PC-3 (cell line): ENCODE data around the gene ST6GALNAC4. TPM values are rescaled to one million over a fixed set of nuclear protein-coding genes. Genes with fewer than 3 reads are reported as not detected.
A peak's percentile ranks its signal among the peaks of the same experiment; 100 is the strongest.

Experiments used
- ATAC-seq: fragments of 200-7000 bp; cut with Tn5 transposase; 2 replicates; pipeline ENCODE4 v1.9.1; 2020; ENCODE audit warnings: mild to moderate bottlenecking, moderate library complexity
- BruUV-seq: library from RNA; stranded (reverse); fragments of 400-500 nt; replicated peaks from 2 replicates; lab custom pipeline; 2021; lab: Mats Ljungman, UMichigan
- CTCF ChIA-PET: fragments of 300-600 bp; sonication (Branson Sonifier 250); formaldehyde crosslinking; loops from one replicate; lab custom pipeline; 2022; ENCODE audit warnings: antibody characterized with exemption; lab: Charles Lee
- POLR2A ChIA-PET: fragments of 300-600 bp; sonication (Branson Sonifier 250); formaldehyde crosslinking; loops from one replicate; lab custom pipeline; 2022; ENCODE audit warnings: antibody characterized with exemption; ENCODE audit not compliant: unreplicated experiment; lab: Charles Lee
- DNase-seq: peaks from one replicate; pipeline ENCODE4 v3.0.0-alpha.2; 2015
- H2AFZ ChIP-seq: fragments of 300-600 bp; sonication (generic); 2 replicates; pipeline ENCODE4 v1.6.0; 2016; ENCODE audit warnings: antibody characterized with exemption, low read length
- H3F3A ChIP-seq: fragments of 300-600 bp; sonication (generic); one replicate; pipeline ENCODE4 v1.6.0; 2017; ENCODE audit warnings: antibody characterized with exemption, low read length, control low read depth, mild to moderate bottlenecking; ENCODE audit not compliant: unreplicated experiment
- H3K27ac ChIP-seq: fragments of 300-600 bp; sonication (generic); 2 replicates; pipeline ENCODE4 v1.5.1; 2016; ENCODE audit warnings: mild to moderate bottlenecking, low read length
- H3K27me3 ChIP-seq: fragments of 300-600 bp; sonication (generic); 2 replicates; pipeline ENCODE4 v1.6.1; 2016; ENCODE audit warnings: low read length, mixed read lengths
- H3K36me3 ChIP-seq: fragments of 300-600 bp; sonication (generic); 2 replicates; pipeline ENCODE4 v1.6.1; 2016; ENCODE audit warnings: low read depth, mixed run types, low read length, mixed read lengths
- H3K4me1 ChIP-seq: fragments of 300-600 bp; sonication (generic); 2 replicates; pipeline ENCODE4 v1.5.1; 2016; ENCODE audit warnings: low read length; ENCODE audit not compliant: insufficient read depth
- H3K4me2 ChIP-seq: fragments of 300-600 bp; sonication (generic); 2 replicates; pipeline ENCODE4 v1.6.0; 2016; ENCODE audit warnings: low read length
- H3K4me3 ChIP-seq: fragments of 300-600 bp; sonication (generic); 2 replicates; pipeline ENCODE4 v1.5.1; 2016; ENCODE audit warnings: mild to moderate bottlenecking, low read length, mixed read lengths
- H3K79me2 ChIP-seq: fragments of 300-600 bp; sonication (generic); 2 replicates; pipeline ENCODE4 v1.6.1; 2017; ENCODE audit warnings: low read length, mixed read lengths
- H3K9ac ChIP-seq: fragments of 300-600 bp; sonication (generic); 2 replicates; pipeline ENCODE4 v1.6.0; 2016; ENCODE audit warnings: mild to moderate bottlenecking, low read length
- H3K9me2 ChIP-seq: fragments of 300-600 bp; sonication (generic); replicated peaks from 2 replicates; pipeline ENCODE4 v1.6.1; 2016; ENCODE audit warnings: mixed run types, low read length, mixed read lengths
- H3K9me3 ChIP-seq: fragments of 300-600 bp; sonication (generic); 2 replicates; pipeline ENCODE4 v1.6.1; 2016; ENCODE audit warnings: low read length, mixed read lengths
- H4K20me1 ChIP-seq: fragments of 300-600 bp; sonication (generic); 2 replicates; pipeline ENCODE4 v1.6.1; 2016; ENCODE audit warnings: low read length, mixed read lengths
- EZH2 ChIP-seq: fragments of 300-600 bp; sonication (generic); IDR thresholded peaks from one replicate; pipeline ENCODE4 v1.6.1; 2017; ENCODE audit warnings: antibody characterized with exemption, mild to moderate bottlenecking, low read length; ENCODE audit not compliant: unreplicated experiment
- EZH2phosphoT487 ChIP-seq: fragments of 300-600 bp; sonication (generic); IDR thresholded peaks from 2 replicates; pipeline ENCODE4 v1.6.1; 2018; ENCODE audit warnings: mild to moderate bottlenecking, antibody characterized with exemption, low read length, borderline replicate concordance
- intact Hi-C: fragments of 100-400 bp; cut with micrococcal nuclease; formaldehyde crosslinking; loops from 2 replicates; pipeline ENCODE4 v1.9.0; 2023
- total RNA-seq: library from RNA; depleted of rRNA; stranded (reverse); fragments of >200 nt; gene quantifications from 2 replicates; pipeline ENCODE4 v1.2.3, GENCODE V29; 2014
- TF ChIP-seq, protein P1 (sequence below): fragments of 300-600 bp; sonication (generic); conservative IDR thresholded peaks from 2 replicates; pipeline ENCODE4 v1.5.1; 2017; ENCODE audit warnings: antibody characterized with exemption, low read depth, mild to moderate bottlenecking, low read length

Gene ST6GALNAC4
- total RNA-seq, 1 experiment from 2014 or later, result 26.9 TPM

DNA sequence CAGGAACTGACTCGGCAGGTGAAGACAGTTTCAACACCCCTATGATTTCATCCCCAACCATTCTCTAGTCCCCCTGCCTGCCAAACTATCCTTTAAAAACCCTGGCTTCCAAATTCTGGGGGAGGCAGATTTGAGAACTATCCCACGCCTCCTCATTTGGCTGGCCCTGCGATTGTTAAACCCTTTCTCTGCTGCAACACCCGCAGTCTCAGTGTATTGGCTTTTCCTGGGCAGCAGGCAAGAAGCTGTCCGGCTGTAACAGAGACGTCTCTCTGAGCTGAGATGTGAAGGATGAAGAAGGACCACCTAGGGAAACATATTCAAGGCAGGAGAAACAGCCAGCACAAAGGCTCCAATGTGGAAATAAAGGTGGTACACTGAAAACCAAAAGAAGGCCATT, 24.0 kb downstream of the ST6GALNAC4 start:
- intact Hi-C loops, result no loop called here
- Histone ChIP-seq H3K79me2 (no peaks in the 10 kb centered on the region), H3K9me2 (no peaks in the 10 kb centered on the region), H3F3A (no peaks in the 10 kb centered on the region), H3K4me3 (no peak overlapping the region), H3K9ac (no peak overlapping the region), H3K4me1 (no peaks in the 10 kb centered on the region), H3K36me3 (peaks cover 38% of the 10 kb centered on the region), H3K27ac (no peak overlapping the region), H3K27me3 (no peaks in the 10 kb centered on the region), H4K20me1 (no peaks in the 10 kb centered on the region), H3K4me2 (no peak overlapping the region), H2AFZ (no peak overlapping the region), H3K9me3 (no peaks in the 10 kb centered on the region)
- POLR2A ChIA-PET, result no interaction called here
- DNase-seq (no peak), ATAC-seq (no peak)
- CTCF ChIA-PET, result no interaction called here
- TF ChIP-seq EZH2 (no peak), EZH2phosphoT487 (no peak)
- TF ChIP-seq, protein P1, sequence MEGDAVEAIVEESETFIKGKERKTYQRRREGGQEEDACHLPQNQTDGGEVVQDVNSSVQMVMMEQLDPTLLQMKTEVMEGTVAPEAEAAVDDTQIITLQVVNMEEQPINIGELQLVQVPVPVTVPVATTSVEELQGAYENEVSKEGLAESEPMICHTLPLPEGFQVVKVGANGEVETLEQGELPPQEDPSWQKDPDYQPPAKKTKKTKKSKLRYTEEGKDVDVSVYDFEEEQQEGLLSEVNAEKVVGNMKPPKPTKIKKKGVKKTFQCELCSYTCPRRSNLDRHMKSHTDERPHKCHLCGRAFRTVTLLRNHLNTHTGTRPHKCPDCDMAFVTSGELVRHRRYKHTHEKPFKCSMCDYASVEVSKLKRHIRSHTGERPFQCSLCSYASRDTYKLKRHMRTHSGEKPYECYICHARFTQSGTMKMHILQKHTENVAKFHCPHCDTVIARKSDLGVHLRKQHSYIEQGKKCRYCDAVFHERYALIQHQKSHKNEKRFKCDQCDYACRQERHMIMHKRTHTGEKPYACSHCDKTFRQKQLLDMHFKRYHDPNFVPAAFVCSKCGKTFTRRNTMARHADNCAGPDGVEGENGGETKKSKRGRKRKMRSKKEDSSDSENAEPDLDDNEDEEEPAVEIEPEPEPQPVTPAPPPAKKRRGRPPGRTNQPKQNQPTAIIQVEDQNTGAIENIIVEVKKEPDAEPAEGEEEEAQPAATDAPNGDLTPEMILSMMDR, result no peak
- no TSS peak for BruUV-seq

- DNase-seq (no peak), ATAC-seq (no peak)
- no peak overlapping the region for H3K27ac ChIP-seq
- H3K36me3 ChIP-seq, result peaks cover 25% of the 10 kb centered on the region
- H3F3A ChIP-seq, result no peaks in the 10 kb centered on the region
- no TSS peak for BruUV-seq
- H3K4me2 ChIP-seq, result no peak overlapping the region
- H3K27me3 ChIP-seq, result no peaks in the 10 kb centered on the region
- H3K9ac ChIP-seq, result no peak overlapping the region
- CTCF ChIA-PET, result no interaction called here
- no peaks in the 10 kb centered on the region for H3K4me1 ChIP-seq
- TF ChIP-seq EZH2phosphoT487 (no peak), EZH2 (no peak)
- TF ChIP-seq, protein P1, result no peak
- H3K9me3 ChIP-seq, result no peaks in the 10 kb centered on the region
- H3K4me3 ChIP-seq, result no peak overlapping the region
- H3K9me2 ChIP-seq, result no peaks in the 10 kb centered on the region
- no peak overlapping the region for H2AFZ ChIP-seq
- POLR2A ChIA-PET, result no interaction called here
- intact Hi-C loops, result no loop called here
- H4K20me1 ChIP-seq, result no peaks in the 10 kb centered on the region
- no peaks in the 10 kb centered on the region for H3K79me2 ChIP-seq
Measured at GRCh38 chr9:127890053-127890452, 26.8 kb downstream of the ST6GALNAC4 start.

GRCh38 chr9:127887792-127888191, 29.0 kb downstream of the ST6GALNAC4 start:
- Histone ChIP-seq H3K9ac (no peak overlapping the region), H3K4me3 (no peak overlapping the region), H4K20me1 (no peaks in the 10 kb centered on the region), H3K27ac (no peak overlapping the region), H3K79me2 (no peaks in the 10 kb centered on the region), H3K9me2 (no peaks in the 10 kb centered on the region), H2AFZ (no peak overlapping the region), H3K36me3 (peaks cover 3% of the 10 kb centered on the region), H3K27me3 (no peaks in the 10 kb centered on the region), H3K9me3 (no peaks in the 10 kb centered on the region), H3K4me1 (no peaks in the 10 kb centered on the region), H3K4me2 (no peak overlapping the region), H3F3A (no peaks in the 10 kb centered on the region)
- POLR2A ChIA-PET, result no interaction called here
- intact Hi-C loops, result no loop called here
- BruUV-seq, result no TSS peak
- CTCF ChIA-PET, result interaction anchor here (0.5 kb wide), 1 partner anchor 278 kb away, joined by 4 read pairs; no protein-coding TSS in a partner anchor
- no peak for TF ChIP-seq EZH2
- no peak for TF ChIP-seq EZH2phosphoT487
- TF ChIP-seq, protein P1, result no peak; the same call in 1 of the 2 replicates
- DNase-seq, result no peak
- peak; percentile 48; the same call in 1 of the 2 replicates for ATAC-seq
